Endothelial cell of umbilical vein (primary cell): ENCODE results near the gene CHMP1A. TPM values are rescaled to one million over a fixed set of nuclear protein-coding genes. Genes with fewer than 3 reads are reported as not detected.
A peak's percentile ranks its signal among the peaks of the same experiment; 100 is the strongest.

Source experiments
- BruUV-seq: library from RNA; stranded (reverse); fragments of 400-500 nt; replicated peaks from 2 replicates; lab custom pipeline; 2021; lab: Mats Ljungman, UMichigan
- CTCF ChIA-PET: fragments of 300-600, 350-600 bp; sonication (Branson Sonifier 250); formaldehyde crosslinking; loops from one replicate; lab custom pipeline; 2021; ENCODE audit warnings: antibody characterized with exemption, inconsistent platforms; lab: Charles Lee
- POLR2A ChIA-PET: fragments of 300-600, 350-600 bp; sonication (Branson Sonifier 250); formaldehyde crosslinking; loops from one replicate; lab custom pipeline; 2021; ENCODE audit warnings: antibody characterized with exemption, inconsistent platforms; lab: Charles Lee
- DNase-seq: peaks from one replicate; pipeline ENCODE4 v3.0.0-alpha.2; 2011; ENCODE audit warnings: low read depth, low spot score
- FAIRE-seq: peaks from 2 replicates; lab custom pipeline; 2011; peaks lifted over from hg19 to GRCh38; lab: Jason Lieb, UNC
- H2AFZ ChIP-seq: 2 replicates; pipeline ENCODE4 v1.6.0; 2012; ENCODE audit warnings: low read depth, low read length, control low read depth, inconsistent platforms
- H3K27ac ChIP-seq: 2 replicates; pipeline ENCODE4 v1.5.1; 2011; ENCODE audit warnings: low read depth, mild to moderate bottlenecking, control low read depth, low read length, moderate library complexity; ENCODE audit not compliant: insufficient read depth
- H3K27me3 ChIP-seq, 2 experiments: 2 replicates each; pipeline versions ENCODE4 v1.6.0 to v1.6.1; 2011; ENCODE audit warnings: low read length in 2 of 2, mixed read lengths in 1 of 2; ENCODE audit not compliant: control insufficient read depth in 2 of 2, insufficient read depth in 2 of 2
- H3K36me3 ChIP-seq, 2 experiments: 2 replicates in 1 of 2; 3 replicates in 1 of 2; pipeline ENCODE4 v1.5.1; 2011; ENCODE audit warnings: low read length in 2 of 2, mild to moderate bottlenecking in 1 of 2, moderate library complexity in 1 of 2; ENCODE audit not compliant: control insufficient read depth in 2 of 2, insufficient read depth in 2 of 2; ENCODE audit errors: extremely low read depth in 1 of 2
- H3K4me1 ChIP-seq: 3 replicates; pipeline ENCODE4 v1.5.1; 2011; ENCODE audit warnings: mild to moderate bottlenecking, low read length; ENCODE audit not compliant: control insufficient read depth, insufficient read depth; ENCODE audit errors: extremely low read depth
- H3K4me2 ChIP-seq: 2 replicates; pipeline ENCODE4 v1.6.1; 2011; ENCODE audit warnings: low read length, control low read depth, mixed read lengths; ENCODE audit not compliant: insufficient read depth
- H3K4me3 ChIP-seq, 3 experiments: fragments of 200-600 bp in 1 of 3; sonication (generic), shearing (Covaris generic) in 1 of 3; replicated peaks in 1 of 3; 2 replicates each; pipeline ENCODE4 v1.5.1; 2011 to 2016; ENCODE audit warnings: control low read depth in 3 of 3, low read length in 3 of 3, mild to moderate bottlenecking in 2 of 3, inconsistent platforms in 1 of 3, low read depth in 1 of 3, moderate library complexity in 1 of 3; ENCODE audit not compliant: insufficient read depth in 1 of 3
- H3K79me2 ChIP-seq: 2 replicates; pipeline ENCODE4 v1.6.0; 2012; ENCODE audit warnings: low read length, inconsistent platforms; ENCODE audit not compliant: control insufficient read depth, insufficient read depth
- H3K9ac ChIP-seq: replicated peaks from 2 replicates; pipeline ENCODE3; 2011; ENCODE audit warnings: low read length, control low read depth; ENCODE audit not compliant: insufficient read depth; ENCODE audit errors: extremely low read depth
- H3K9me1 ChIP-seq: replicated peaks from 3 replicates; pipeline ENCODE4 v1.6.0; 2011; ENCODE audit warnings: mild to moderate bottlenecking, low read length; ENCODE audit not compliant: control insufficient read depth, insufficient read depth; ENCODE audit errors: extremely low read depth
- H3K9me3 ChIP-seq: replicated peaks from 2 replicates; pipeline ENCODE4 v1.5.1; 2012; ENCODE audit warnings: low read length, inconsistent platforms; ENCODE audit not compliant: control insufficient read depth, insufficient read depth
- H4K20me1 ChIP-seq: replicated peaks from 2 replicates; pipeline ENCODE3; 2011; ENCODE audit warnings: mild to moderate bottlenecking, low read length; ENCODE audit not compliant: control insufficient read depth, insufficient read depth; ENCODE audit errors: extremely low read depth
- EZH2 ChIP-seq: IDR thresholded peaks from 2 replicates; pipeline ENCODE4 v1.6.1; 2012; ENCODE audit warnings: borderline replicate concordance, low read depth, mild to moderate bottlenecking, moderate library complexity, low read length, inconsistent platforms; ENCODE audit not compliant: severe bottlenecking
- FOS ChIP-seq: IDR thresholded peaks from 2 replicates; pipeline ENCODE4 v1.6.1; 2011; ENCODE audit warnings: mild to moderate bottlenecking, low read length, moderate library complexity, borderline replicate concordance; ENCODE audit not compliant: insufficient read depth
- GATA2 ChIP-seq: IDR thresholded peaks from 2 replicates; pipeline ENCODE4 v1.7.0; 2011; ENCODE audit warnings: low read depth, mild to moderate bottlenecking, moderate library complexity, mixed read lengths, low read length; ENCODE audit not compliant: insufficient read length, insufficient read depth
- JUN ChIP-seq: IDR thresholded peaks from 2 replicates; pipeline ENCODE4 v1.6.1; 2011; ENCODE audit warnings: borderline replicate concordance, low read depth; ENCODE audit not compliant: insufficient read length, insufficient read depth
- POLR2A ChIP-seq: IDR thresholded peaks from 2 replicates; pipeline ENCODE4 v1.6.1; 2012; ENCODE audit warnings: low read depth, mild to moderate bottlenecking, control low read depth, low read length
- POLR2AphosphoS5 ChIP-seq: IDR thresholded peaks from 2 replicates; pipeline ENCODE4 v1.6.1; 2012; ENCODE audit warnings: low read depth, mild to moderate bottlenecking, control low read depth, low read length, moderate library complexity; ENCODE audit not compliant: insufficient read depth
- dilution Hi-C: fragments of 300-500 bp; cut with MboI; formaldehyde crosslinking; loops from one replicate; pipeline ENCODE4 v1.15.0; 2019; ENCODE audit warnings: low sequenced_read_pairs; ENCODE audit not compliant: extremely low pct_ligation_motif_present
- intact Hi-C: fragments of 100-400 bp; cut with micrococcal nuclease; formaldehyde crosslinking; loops from one replicate; pipeline ENCODE4 v1.10.0; 2022
- polyA plus RNA-seq, 4 experiments: library from polyadenylated mRNA; depleted of rRNA in 3 of 4; stranded (reverse) in 3 of 4; unstranded in 1 of 4; fragments of >200 nt; gene quantifications; 2 replicates each; pipeline versions ENCODE4 v1.2.1 to v1.2.3, GENCODE V29; 2011 to 2012; ENCODE audit warnings: missing spikeins in 1 of 4
- total RNA-seq: library from RNA; stranded (reverse); gene quantifications from 2 replicates; pipeline ENCODE4 v1.2.3, GENCODE V29; 2021
- TF ChIP-seq, protein P1 (sequence below), 2 donors: IDR thresholded peaks; 1 replicate in 1 of 2; 2 replicates in 1 of 2; pipeline ENCODE4 v1.5.1; 2011; ENCODE audit warnings: low read length in 2 of 2, mild to moderate bottlenecking in 2 of 2, moderate library complexity in 2 of 2, control low read depth in 1 of 2, inconsistent platforms in 1 of 2, low read depth in 1 of 2; ENCODE audit not compliant: insufficient read depth in 1 of 2; ENCODE audit errors: extremely low read depth in 1 of 2

Gene CHMP1A
- total and polyA plus RNA-seq, 2 donors (not counting 3 experiments of a cell fraction or from before 2014, with no cell fraction given): 83.9 to 101 TPM

GRCh38 chr16:89658221-89658879 is 842 bp upstream of the CHMP1A start:
- peak overlapping the region; percentile 77 for H3K9ac ChIP-seq
- no peaks in the 10 kb centered on the region for H3K27me3 ChIP-seq
- CTCF ChIA-PET: interaction anchor here (0.6 to 1.6 kb wide), 5 partner anchors 9 to 44 kb away, joined by 3 to 5 read pairs (median 3); partner anchors contain the start of gene CDK10
- no peaks in the 10 kb centered on the region for H3K9me1 ChIP-seq
- no peaks in the 10 kb centered on the region for H4K20me1 ChIP-seq
- TF ChIP-seq POLR2AphosphoS5: no peak
- no peak for TF ChIP-seq FOS
- no peak for TF ChIP-seq POLR2A
- no peak for TF ChIP-seq GATA2
- TF ChIP-seq EZH2: no peak
- TF ChIP-seq JUN: no peak
- TF ChIP-seq, protein P1, sequence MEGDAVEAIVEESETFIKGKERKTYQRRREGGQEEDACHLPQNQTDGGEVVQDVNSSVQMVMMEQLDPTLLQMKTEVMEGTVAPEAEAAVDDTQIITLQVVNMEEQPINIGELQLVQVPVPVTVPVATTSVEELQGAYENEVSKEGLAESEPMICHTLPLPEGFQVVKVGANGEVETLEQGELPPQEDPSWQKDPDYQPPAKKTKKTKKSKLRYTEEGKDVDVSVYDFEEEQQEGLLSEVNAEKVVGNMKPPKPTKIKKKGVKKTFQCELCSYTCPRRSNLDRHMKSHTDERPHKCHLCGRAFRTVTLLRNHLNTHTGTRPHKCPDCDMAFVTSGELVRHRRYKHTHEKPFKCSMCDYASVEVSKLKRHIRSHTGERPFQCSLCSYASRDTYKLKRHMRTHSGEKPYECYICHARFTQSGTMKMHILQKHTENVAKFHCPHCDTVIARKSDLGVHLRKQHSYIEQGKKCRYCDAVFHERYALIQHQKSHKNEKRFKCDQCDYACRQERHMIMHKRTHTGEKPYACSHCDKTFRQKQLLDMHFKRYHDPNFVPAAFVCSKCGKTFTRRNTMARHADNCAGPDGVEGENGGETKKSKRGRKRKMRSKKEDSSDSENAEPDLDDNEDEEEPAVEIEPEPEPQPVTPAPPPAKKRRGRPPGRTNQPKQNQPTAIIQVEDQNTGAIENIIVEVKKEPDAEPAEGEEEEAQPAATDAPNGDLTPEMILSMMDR (IDR thresholded peaks at IDR 0.05; ENCODE audit: extremely low read depth in 1 of 2, insufficient read depth in 1 of 2, low read depth in 1 of 2, low read length in 2 of 2): no peak
- FAIRE-seq (no peak), DNase-seq (no peak)
- BruUV-seq: no TSS peak
- peak overlapping the region; percentile 49 for H3K27ac ChIP-seq
- intact Hi-C loops: no loop called here
- H3K36me3 ChIP-seq: peaks cover 0 to 4% of the 10 kb centered on the region in 2 experiments
- dilution Hi-C loops: no loop called here
- H3K79me2 ChIP-seq: peaks cover 34% of the 10 kb centered on the region
- H3K4me1 ChIP-seq: peaks cover 13% of the 10 kb centered on the region
- peak overlapping the region; percentile 87 for H2AFZ ChIP-seq
- H3K4me2 ChIP-seq: peak overlapping the region; percentile 51
- peak overlapping the region; percentile 68 to 98 (median 74) for H3K4me3 ChIP-seq
- no peaks in the 10 kb centered on the region for H3K9me3 ChIP-seq
- POLR2A ChIA-PET: no interaction called here
